GM23338 (cell line): ENCODE data around the gene NCKAP5.

Experiments
- CTCF ChIP-seq, 2 experiments: fragments of 200-600 bp in 1 of 2; sonication (generic) in 1 of 2; conservative IDR thresholded peaks; 2 replicates each; pipeline versions ENCODE4 v1.5.1 to v1.6.1; 2016 to 2017; ENCODE audit warnings: antibody characterized with exemption in 2 of 2, low read depth in 2 of 2, mild to moderate bottlenecking in 2 of 2, moderate library complexity in 1 of 2
- EZH2phosphoT487 ChIP-seq: fragments of 200-600 bp; sonication (generic); IDR thresholded peaks from one replicate; pipeline ENCODE4 v1.8.1; 2018; ENCODE audit warnings: antibody characterized with exemption; ENCODE audit not compliant: unreplicated experiment
- ZNF331 ChIP-seq: fragments of 250-450 bp; sonication (Bioruptor Pico); IDR thresholded peaks from 2 replicates; pipeline ENCODE4 v1.5.0; 2020; ENCODE audit warnings: low read depth, mild to moderate bottlenecking, moderate library complexity
- TF ChIP-seq, protein P1 (sequence below): IDR thresholded peaks from one replicate; pipeline ENCODE4 v1.6.1; 2018; ENCODE audit warnings: antibody characterized with exemption; ENCODE audit not compliant: unreplicated experiment

DNA sequence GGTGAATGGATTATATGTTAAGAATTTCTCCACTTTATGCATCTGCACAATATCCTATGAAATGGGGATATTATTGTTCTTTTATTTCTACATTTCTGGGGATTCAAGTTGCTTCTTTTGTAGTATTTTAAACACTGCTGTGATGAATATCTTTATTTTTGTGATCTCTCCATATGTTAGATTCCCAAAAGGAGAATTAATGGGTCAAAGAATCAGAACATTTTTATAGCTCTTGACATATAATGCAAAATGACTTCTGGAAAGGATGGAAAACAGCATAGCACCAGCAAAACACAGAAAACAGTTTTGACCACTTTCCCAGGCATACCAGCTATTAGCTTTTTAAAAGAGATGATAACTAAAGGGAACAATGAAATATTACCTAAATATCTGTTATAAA lies 135.5 kb downstream of the NCKAP5 start:
- TF ChIP-seq CTCF (conservative IDR thresholded peaks at IDR 0.05; ENCODE audit: low read depth in 2 of 2), result no peak
- TF ChIP-seq ZNF331 (CRISPR knock-in tag), result no peak
- no peak for TF ChIP-seq EZH2phosphoT487
- TF ChIP-seq, protein P1, sequence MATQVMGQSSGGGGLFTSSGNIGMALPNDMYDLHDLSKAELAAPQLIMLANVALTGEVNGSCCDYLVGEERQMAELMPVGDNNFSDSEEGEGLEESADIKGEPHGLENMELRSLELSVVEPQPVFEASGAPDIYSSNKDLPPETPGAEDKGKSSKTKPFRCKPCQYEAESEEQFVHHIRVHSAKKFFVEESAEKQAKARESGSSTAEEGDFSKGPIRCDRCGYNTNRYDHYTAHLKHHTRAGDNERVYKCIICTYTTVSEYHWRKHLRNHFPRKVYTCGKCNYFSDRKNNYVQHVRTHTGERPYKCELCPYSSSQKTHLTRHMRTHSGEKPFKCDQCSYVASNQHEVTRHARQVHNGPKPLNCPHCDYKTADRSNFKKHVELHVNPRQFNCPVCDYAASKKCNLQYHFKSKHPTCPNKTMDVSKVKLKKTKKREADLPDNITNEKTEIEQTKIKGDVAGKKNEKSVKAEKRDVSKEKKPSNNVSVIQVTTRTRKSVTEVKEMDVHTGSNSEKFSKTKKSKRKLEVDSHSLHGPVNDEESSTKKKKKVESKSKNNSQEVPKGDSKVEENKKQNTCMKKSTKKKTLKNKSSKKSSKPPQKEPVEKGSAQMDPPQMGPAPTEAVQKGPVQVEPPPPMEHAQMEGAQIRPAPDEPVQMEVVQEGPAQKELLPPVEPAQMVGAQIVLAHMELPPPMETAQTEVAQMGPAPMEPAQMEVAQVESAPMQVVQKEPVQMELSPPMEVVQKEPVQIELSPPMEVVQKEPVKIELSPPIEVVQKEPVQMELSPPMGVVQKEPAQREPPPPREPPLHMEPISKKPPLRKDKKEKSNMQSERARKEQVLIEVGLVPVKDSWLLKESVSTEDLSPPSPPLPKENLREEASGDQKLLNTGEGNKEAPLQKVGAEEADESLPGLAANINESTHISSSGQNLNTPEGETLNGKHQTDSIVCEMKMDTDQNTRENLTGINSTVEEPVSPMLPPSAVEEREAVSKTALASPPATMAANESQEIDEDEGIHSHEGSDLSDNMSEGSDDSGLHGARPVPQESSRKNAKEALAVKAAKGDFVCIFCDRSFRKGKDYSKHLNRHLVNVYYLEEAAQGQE, result no peak
